ENCODE data around the gene FRMPD2. TPM values are rescaled to one million over a fixed set of nuclear protein-coding genes. Genes with fewer than 3 reads are reported as not detected.

Gene FRMPD2
- total RNA-seq, 1 donor from 2014 or later, result 0.80 TPM

GRCh38 chr10:48236199-48236621 is 38.3 kb downstream of the FRMPD2 start:
- H3K27me3 Mint-ChIP-seq, result no peaks in the 10 kb centered on the region
- no peaks in the 10 kb centered on the region for H3K9me3 Mint-ChIP-seq
- no peaks in the 10 kb centered on the region for H3K36me3 Mint-ChIP-seq
- no peak overlapping the region for H3K27ac Mint-ChIP-seq
- no peak for TF ChIP-seq CTCF (conservative IDR thresholded peaks at IDR 0.05)
- DNase-seq (ENCODE audit: extremely low spot score, unreplicated experiment), result peak; percentile 47
- no peak overlapping the region for H3K4me3 Mint-ChIP-seq
- H3K4me1 Mint-ChIP-seq (ENCODE audit: unreplicated experiment), result no peaks in the 10 kb centered on the region

GRCh38 chr10:48235501-48235900 is 39.0 kb downstream of the FRMPD2 start:
- Mint-ChIP-seq H3K4me1 (ENCODE audit: unreplicated experiment) (no peaks in the 10 kb centered on the region), H3K4me3 (no peak overlapping the region), H3K27ac (no peak overlapping the region), H3K36me3 (no peaks in the 10 kb centered on the region), H3K9me3 (no peaks in the 10 kb centered on the region), H3K27me3 (no peaks in the 10 kb centered on the region)
- DNase-seq (ENCODE audit: extremely low spot score, unreplicated experiment), result peak; percentile 43
- TF ChIP-seq CTCF (conservative IDR thresholded peaks at IDR 0.05), result no peak

- Mint-ChIP-seq H3K27ac (no peak overlapping the region), H3K9me3 (no peaks in the 10 kb centered on the region), H3K27me3 (no peaks in the 10 kb centered on the region), H3K4me1 (ENCODE audit: unreplicated experiment) (no peaks in the 10 kb centered on the region), H3K36me3 (no peaks in the 10 kb centered on the region), H3K4me3 (no peak overlapping the region)
- peak; percentile 45 for DNase-seq (ENCODE audit: extremely low spot score, unreplicated experiment)
- no peak for TF ChIP-seq CTCF (conservative IDR thresholded peaks at IDR 0.05)
Measured at GRCh38 chr10:48234787-48235186, 39.7 kb downstream of the FRMPD2 start.

- DNase-seq (ENCODE audit: extremely low spot score, unreplicated experiment), result no peak
- H3K36me3 Mint-ChIP-seq, result no peaks in the 10 kb centered on the region
- H3K4me1 Mint-ChIP-seq (ENCODE audit: unreplicated experiment), result no peaks in the 10 kb centered on the region
- no peaks in the 10 kb centered on the region for H3K9me3 Mint-ChIP-seq
- no peak overlapping the region for H3K27ac Mint-ChIP-seq
- H3K27me3 Mint-ChIP-seq, result no peaks in the 10 kb centered on the region
- H3K4me3 Mint-ChIP-seq, result no peak overlapping the region
- TF ChIP-seq CTCF (conservative IDR thresholded peaks at IDR 0.05), result no peak
Measured at GRCh38 chr10:48234295-48234694, 40.2 kb downstream of the FRMPD2 start.

GRCh38 chr10:48233559-48234005 is 40.9 kb downstream of the FRMPD2 start:
- H3K9me3 Mint-ChIP-seq, result no peaks in the 10 kb centered on the region
- H3K4me1 Mint-ChIP-seq (ENCODE audit: unreplicated experiment), result no peaks in the 10 kb centered on the region
- no peaks in the 10 kb centered on the region for H3K27me3 Mint-ChIP-seq
- TF ChIP-seq CTCF (conservative IDR thresholded peaks at IDR 0.05), result no peak
- DNase-seq (ENCODE audit: extremely low spot score, unreplicated experiment), result peak; percentile 48
- H3K27ac Mint-ChIP-seq, result no peak overlapping the region
- H3K36me3 Mint-ChIP-seq, result no peaks in the 10 kb centered on the region
- H3K4me3 Mint-ChIP-seq, result no peak overlapping the region

Data from type B pancreatic cell (in vitro differentiated cells).